HepG2 (cell line): Measurements from ENCODE around the gene COPZ2. TPM values are rescaled to one million over a fixed set of nuclear protein-coding genes. Genes with fewer than 3 reads are reported as not detected.

Experiments
- ATAC-seq: fragments of 200-7000 bp; cut with Tn5 transposase; 3 replicates; pipeline ENCODE4 v1.9.1; 2020; ENCODE audit warnings: mild to moderate bottlenecking, moderate library complexity
- BruUV-seq: library from RNA; stranded (reverse); fragments of 400-500 nt; replicated peaks from 2 replicates; lab custom pipeline; 2021; lab: Mats Ljungman, UMichigan
- CTCF ChIA-PET: fragments of 300-600 bp; formaldehyde crosslinking; extraction: SDS; loops from one replicate; lab custom pipeline; 2021; ENCODE audit warnings: low total read pairs, inconsistent platforms, low intra/inter-chr PET ratio; lab: Yijun Ruan, JAX
- POLR2A ChIA-PET: fragments of 350-600 bp; sonication (Branson Sonifier 250); formaldehyde crosslinking; loops from one replicate; lab custom pipeline; 2020; ENCODE audit warnings: antibody characterized with exemption, inconsistent platforms; lab: Yijun Ruan, JAX
- DNase-seq: peaks from one replicate; pipeline ENCODE4 v3.0.0-alpha.2; 2015; ENCODE audit warnings: low spot score
- FAIRE-seq: peaks from 3 replicates; lab custom pipeline; 2011; peaks lifted over from hg19 to GRCh38; lab: Jason Lieb, UNC
- H2AFZ ChIP-seq: one replicate; pipeline ENCODE4 v1.6.1; 2011; ENCODE audit warnings: low read length, inconsistent platforms
- H3K27ac ChIP-seq: fragments of 300-600 bp; 3 replicates; pipeline ENCODE4 v1.8.0; 2011; ENCODE audit warnings: mixed run types, mild to moderate bottlenecking, mixed read lengths, low read length, inconsistent platforms; ENCODE audit not compliant: insufficient read depth; ENCODE audit errors: extremely low read length
- H3K27me3 ChIP-seq, 2 experiments: fragments of 200-600 bp in 1 of 2; 2 replicates in 1 of 2; 3 replicates in 1 of 2; pipeline versions ENCODE4 v1.6.0 to v1.8.0; 2011; ENCODE audit warnings: low read length in 2 of 2, mild to moderate bottlenecking in 2 of 2, moderate library complexity in 2 of 2, inconsistent platforms in 1 of 2; ENCODE audit not compliant: insufficient read depth in 2 of 2, control insufficient read depth in 1 of 2
- H3K36me3 ChIP-seq, 2 experiments: fragments of 200-600 bp in 1 of 2; replicated peaks in 1 of 2; 2 replicates in 1 of 2; 3 replicates in 1 of 2; pipeline versions ENCODE4 v1.5.1 to v1.8.0; 2011; ENCODE audit warnings: low read length in 2 of 2, inconsistent platforms in 1 of 2; ENCODE audit not compliant: insufficient read depth in 2 of 2, control insufficient read depth in 1 of 2
- H3K4me1 ChIP-seq: 2 replicates; pipeline ENCODE4 v1.5.1; 2012; ENCODE audit warnings: low read length, inconsistent platforms; ENCODE audit not compliant: insufficient read depth
- H3K4me2 ChIP-seq: 2 replicates; pipeline ENCODE4 v1.6.0; 2011; ENCODE audit warnings: low read depth, low read length, inconsistent platforms
- H3K4me3 ChIP-seq, 3 experiments: fragments of 200-600 bp in 1 of 3; sonication (generic), shearing (Covaris generic) in 1 of 3; replicated peaks in 1 of 3; 2 replicates each; pipeline ENCODE4 v1.5.1; 2011 to 2016; ENCODE audit warnings: low read length in 3 of 3, inconsistent platforms in 2 of 3, low read depth in 2 of 3, mild to moderate bottlenecking in 2 of 3, control low read depth in 1 of 3, mixed read lengths in 1 of 3; ENCODE audit not compliant: insufficient read depth in 1 of 3
- H3K79me2 ChIP-seq: one replicate; pipeline ENCODE4 v1.6.1; 2011; ENCODE audit warnings: low read length, inconsistent platforms; ENCODE audit not compliant: insufficient read depth
- H3K9ac ChIP-seq: 2 replicates; pipeline ENCODE4 v1.6.0; 2011; ENCODE audit warnings: mild to moderate bottlenecking, low read depth, low read length, inconsistent platforms; ENCODE audit not compliant: insufficient read depth
- H3K9me3 ChIP-seq: 2 replicates; pipeline ENCODE4 v1.5.1; 2012; ENCODE audit warnings: mild to moderate bottlenecking, low read length
- H4K20me1 ChIP-seq: 2 replicates; pipeline ENCODE4 v1.6.0; 2011; ENCODE audit warnings: inconsistent platforms, mild to moderate bottlenecking, low read length, moderate library complexity; ENCODE audit not compliant: insufficient read depth
- FOXK1 ChIP-seq: sonication (generic); formaldehyde crosslinking; IDR thresholded peaks from 2 replicates; pipeline ENCODE4 v1.4.0; 2020; ENCODE audit warnings: low read depth, missing genetic modification reagents, borderline replicate concordance
- HNF4G ChIP-seq, 2 experiments: sonication (generic) in 1 of 2; formaldehyde crosslinking in 1 of 2; IDR thresholded peaks; 2 replicates each; pipeline versions ENCODE4 v1.4.0 to v1.6.1; 2011 to 2020; ENCODE audit warnings: borderline replicate concordance in 2 of 2, low read depth in 2 of 2, mild to moderate bottlenecking in 2 of 2, low read length in 1 of 2, missing genetic modification reagents in 1 of 2, moderate library complexity in 1 of 2
- KDM2A ChIP-seq: sonication (generic); formaldehyde crosslinking; IDR thresholded peaks from 2 replicates; pipeline ENCODE4 v1.4.0; 2020; ENCODE audit warnings: low read depth, missing genetic modification reagents, borderline replicate concordance
- SAP130 ChIP-seq: IDR thresholded peaks from 2 replicates; pipeline ENCODE4 v1.6.1; 2016; ENCODE audit warnings: low read depth
- SKI ChIP-seq: fragments of 450-650 bp; IDR thresholded peaks from one replicate; pipeline ENCODE4 v1.6.1; 2018; ENCODE audit warnings: mild to moderate bottlenecking; ENCODE audit not compliant: partially characterized antibody
- SMC3 ChIP-seq: IDR thresholded peaks from 2 replicates; pipeline ENCODE4 v1.6.1; 2011; ENCODE audit warnings: low read length, improper control_type of control experiment
- SOX13 ChIP-seq, 3 experiments: fragments of 450-650 bp in 1 of 3; sonication (generic) in 1 of 3; formaldehyde crosslinking in 1 of 3; IDR thresholded peaks in 2 of 3; conservative IDR thresholded peaks in 1 of 3; 2 replicates each; pipeline versions ENCODE4 v1.5.0 to v1.6.1; 2016 to 2020; ENCODE audit warnings: antibody characterized with exemption in 1 of 3, mild to moderate bottlenecking in 1 of 3, missing compliant biosample characterization in 1 of 3, missing genetic modification reagents in 1 of 3, moderate library complexity in 1 of 3
- TEAD3 ChIP-seq: optimal IDR thresholded peaks from 2 replicates; pipeline ENCODE3; 2016; ENCODE audit warnings: borderline replicate concordance
- THAP11 ChIP-seq: IDR thresholded peaks from 2 replicates; pipeline ENCODE4 v1.6.1; 2016; ENCODE audit warnings: missing biosample characterization, missing genetic modification reagents
- U2AF1 ChIP-seq: fragments of 200-400 bp; formaldehyde crosslinking; optimal IDR thresholded peaks from 2 replicates; pipeline ENCODE3; 2017; ENCODE audit warnings: mild to moderate bottlenecking, low read depth, low read length
- ZNF207 ChIP-seq: fragments of 450-650 bp; IDR thresholded peaks from 2 replicates; pipeline ENCODE4 v1.6.1; 2016; ENCODE audit warnings: antibody characterized with exemption, borderline replicate concordance
- ZNF430 ChIP-seq: sonication (generic); formaldehyde crosslinking; IDR thresholded peaks from 2 replicates; pipeline ENCODE4 v1.9.0; 2021; ENCODE audit warnings: mild to moderate bottlenecking, missing genetic modification reagents
- ZNF558 ChIP-seq: sonication (generic); formaldehyde crosslinking; IDR thresholded peaks from 2 replicates; pipeline ENCODE4 v1.9.0; 2022; ENCODE audit warnings: mild to moderate bottlenecking, missing genetic modification reagents, borderline replicate concordance
- ZNF841 ChIP-seq: sonication (generic); formaldehyde crosslinking; IDR thresholded peaks from 2 replicates; pipeline ENCODE4 v1.8.1; 2023; ENCODE audit warnings: missing genetic modification reagents, borderline replicate concordance
- ZSCAN25 ChIP-seq: sonication (generic); formaldehyde crosslinking; IDR thresholded peaks from 2 replicates; pipeline ENCODE4 v1.8.0; 2022; ENCODE audit warnings: mild to moderate bottlenecking, missing genetic modification reagents
- WGBS: methylation state at CpG from one replicate; pipeline ENCODE4 v1.1.6; 2017; ENCODE audit warnings: low lambda C conversion rate; 5-methylcytosine and 5-hydroxymethylcytosine counted together
- in situ Hi-C: cut with HindIII; loops from 2 replicates; pipeline ENCODE4 v1.10.0; 2017; ENCODE audit warnings: low pct_unique_long_range_greater_than_20kb; ENCODE audit not compliant: extremely low pct_ligation_motif_present
- intact Hi-C: fragments of 100-400 bp; cut with micrococcal nuclease; formaldehyde crosslinking; loops from one replicate; pipeline ENCODE4 v1.10.0; 2022; ENCODE audit not compliant: unreplicated experiment
- polyA plus RNA-seq, 8 experiments: library from polyadenylated mRNA; depleted of rRNA in 3 of 8; stranded (reverse) in 7 of 8; unstranded in 1 of 8; fragments of >200 nt; fragmentation: Illumina TruSeq in 4 of 8; extraction: Trizol in 4 of 8; gene quantifications; 2 replicates each; pipeline versions ENCODE4 v1.2.1 to v1.2.3, GENCODE V29; 2011 to 2016; ENCODE audit warnings: low read depth in 4 of 8, missing spikeins in 1 of 8, mixed read lengths in 1 of 8; ENCODE audit not compliant: insufficient read depth in 1 of 8
- total RNA-seq, 5 experiments: library from RNA; depleted of rRNA; stranded (reverse); fragments of >200 nt; fragmentation: Illumina TruSeq; extraction: Trizol; gene quantifications; 2 replicates each; pipeline ENCODE4 v1.2.3, GENCODE V29; 2016; ENCODE audit warnings: low read depth in 1 of 5
- TF ChIP-seq, protein P1 (sequence below): IDR thresholded peaks from 2 replicates; pipeline ENCODE4 v1.6.1; 2016; ENCODE audit warnings: missing compliant biosample characterization, missing genetic modification reagents, borderline replicate concordance
- TF ChIP-seq, protein P2 (sequence below): sonication (generic); IDR thresholded peaks from 2 replicates; pipeline ENCODE4 v1.6.1; 2016; ENCODE audit warnings: low read depth, borderline replicate concordance
- TF ChIP-seq, protein P3 (sequence below): sonication (generic); formaldehyde crosslinking; IDR thresholded peaks from 2 replicates; pipeline ENCODE4 v1.5.1; 2020; ENCODE audit warnings: mild to moderate bottlenecking, moderate library complexity, missing genetic modification reagents

The COPZ2 gene
- total and polyA plus RNA-seq, 2 of the 13 experiments (the other 11 are each of a cell fraction or from before 2014, with no cell fraction given): 0.61 to 1.5 TPM

DNA sequence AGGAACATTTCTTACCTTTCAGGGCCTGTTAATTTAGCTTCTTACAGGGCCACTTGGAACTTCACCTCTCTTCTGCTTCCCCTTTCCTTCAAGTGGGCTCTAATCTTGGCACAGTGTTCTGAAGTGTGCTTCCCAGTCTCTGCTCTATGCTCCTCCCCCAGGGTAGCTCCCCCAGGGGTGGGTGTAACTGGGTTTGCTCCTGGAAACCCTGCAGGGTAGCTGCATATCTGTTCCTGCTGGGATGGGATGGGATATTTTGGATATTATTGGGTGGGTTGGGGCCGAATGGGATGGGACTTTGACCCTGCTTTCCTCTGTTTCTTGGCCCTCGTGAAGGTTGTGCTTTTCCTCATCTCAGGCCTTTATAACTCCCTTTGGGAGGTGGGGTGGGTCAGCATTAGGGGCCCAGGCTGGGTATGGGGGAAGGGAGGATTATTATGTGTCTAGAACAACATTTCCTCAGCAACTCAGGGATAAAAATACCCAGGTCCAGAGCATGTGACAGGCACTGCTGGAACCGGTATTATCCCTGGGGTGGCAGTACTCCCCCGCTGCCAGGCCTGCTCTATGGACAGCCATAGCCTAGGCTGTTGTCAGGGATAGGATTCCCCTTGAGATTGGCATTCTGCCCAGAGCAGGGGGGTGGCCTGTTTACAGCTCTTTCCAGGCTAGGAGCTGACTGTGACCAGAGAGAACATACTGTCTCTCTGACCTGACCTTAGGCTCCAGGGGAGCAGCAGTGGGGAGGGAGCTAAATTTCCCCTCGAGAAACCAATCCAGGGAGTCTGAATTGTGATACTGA is 15.6 kb upstream of the COPZ2 start:
- Histone ChIP-seq H3K9me3 (no peaks in the 10 kb centered on the region), H3K79me2 (peaks cover 53% of the 10 kb centered on the region), H3K4me2 (peak overlapping the region; percentile 93), H3K4me3 (peak overlapping the region in 2 of 3 experiments; percentile 18 to 41; a peak in 5 of 6 replicates), H3K9ac (peak overlapping the region; percentile 71), H3K4me1 (peaks cover 59% of the 10 kb centered on the region), H3K27ac (peak overlapping the region; percentile 83), H3K27me3 (no peaks in the 10 kb centered on the region; a peak in 1 of 5 replicates), H2AFZ (no peak overlapping the region), H4K20me1 (peaks cover 45% of the 10 kb centered on the region), H3K36me3 (peaks cover 36 to 75% of the 10 kb centered on the region in 2 experiments)
- POLR2A ChIA-PET: interaction anchor here (0.7 to 1.5 kb wide), 4 partner anchors 9 to 15 kb away, joined by 3 to 6 read pairs (median 4); no protein-coding TSS in a partner anchor
- DNase-seq (peak; percentile 77), ATAC-seq (peak; percentile 20), FAIRE-seq (no peak)
- intact Hi-C loops: loop anchor here (2.0 kb wide), 1 partner anchor 22 kb away; no protein-coding TSS in a partner anchor
- CTCF ChIA-PET: no interaction called here
- no TSS peak for BruUV-seq
- in situ Hi-C loops: no loop called here
- WGBS: 46% methylated on average over 3 of the region's 5 CpGs
- TF ChIP-seq TEAD3 (peak; percentile 20), KDM2A (CRISPR knock-in tag) (peak; percentile 33; the same call in 1 of the 2 replicates), ZNF207 (no peak), HNF4G (IDR thresholded peaks at IDR 0.05; ENCODE audit: borderline replicate concordance, low read depth, low read length) (no peak), HNF4G (CRISPR knock-in tag; IDR thresholded peaks at IDR 0.05; ENCODE audit: borderline replicate concordance, low read depth) (0 out of 2 replicates have a peak, but pooled peaks have one; percentile 55), THAP11 (CRISPR knock-in tag) (peak; percentile 12; the same call in 1 of the 2 replicates), ZNF841 (CRISPR knock-in tag) (no peak), FOXK1 (CRISPR knock-in tag) (peak; percentile 60; the same call in 1 of the 2 replicates), SOX13 (IDR thresholded peaks at IDR 0.05) (no peak), SOX13 (CRISPR knock-in tag; conservative IDR thresholded peaks at IDR 0.05 in 1 of 2, IDR thresholded peaks at IDR 0.05 in 1 of 2) (peak in 1 of 2 experiments; percentile 53; a peak in 1 of 4 replicates), SMC3 (no peak), SAP130 (CRISPR knock-in tag) (peak; percentile 80), ZNF558 (0 out of 2 replicates have a peak, but pooled peaks have one; percentile 2), ZNF430 (CRISPR knock-in tag) (no peak), SKI (no peak), ZSCAN25 (CRISPR knock-in tag) (peak; percentile 85; the same call in 1 of the 2 replicates), U2AF1 (no peak)
- TF ChIP-seq, protein P1, sequence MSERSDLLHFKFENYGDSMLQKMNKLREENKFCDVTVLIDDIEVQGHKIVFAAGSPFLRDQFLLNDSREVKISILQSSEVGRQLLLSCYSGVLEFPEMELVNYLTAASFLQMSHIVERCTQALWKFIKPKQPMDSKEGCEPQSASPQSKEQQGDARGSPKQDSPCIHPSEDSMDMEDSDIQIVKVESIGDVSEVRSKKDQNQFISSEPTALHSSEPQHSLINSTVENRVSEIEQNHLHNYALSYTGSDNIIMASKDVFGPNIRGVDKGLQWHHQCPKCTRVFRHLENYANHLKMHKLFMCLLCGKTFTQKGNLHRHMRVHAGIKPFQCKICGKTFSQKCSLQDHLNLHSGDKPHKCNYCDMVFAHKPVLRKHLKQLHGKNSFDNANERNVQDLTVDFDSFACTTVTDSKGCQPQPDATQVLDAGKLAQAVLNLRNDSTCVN (CRISPR knock-in tag): peak; percentile 50; the same call in 1 of the 2 replicates
- TF ChIP-seq, protein P2, sequence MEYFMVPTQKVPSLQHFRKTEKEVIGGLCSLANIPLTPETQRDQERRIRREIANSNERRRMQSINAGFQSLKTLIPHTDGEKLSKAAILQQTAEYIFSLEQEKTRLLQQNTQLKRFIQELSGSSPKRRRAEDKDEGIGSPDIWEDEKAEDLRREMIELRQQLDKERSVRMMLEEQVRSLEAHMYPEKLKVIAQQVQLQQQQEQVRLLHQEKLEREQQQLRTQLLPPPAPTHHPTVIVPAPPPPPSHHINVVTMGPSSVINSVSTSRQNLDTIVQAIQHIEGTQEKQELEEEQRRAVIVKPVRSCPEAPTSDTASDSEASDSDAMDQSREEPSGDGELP: 0 out of 2 replicates have a peak, but pooled peaks have one; percentile 5
- TF ChIP-seq, protein P3, sequence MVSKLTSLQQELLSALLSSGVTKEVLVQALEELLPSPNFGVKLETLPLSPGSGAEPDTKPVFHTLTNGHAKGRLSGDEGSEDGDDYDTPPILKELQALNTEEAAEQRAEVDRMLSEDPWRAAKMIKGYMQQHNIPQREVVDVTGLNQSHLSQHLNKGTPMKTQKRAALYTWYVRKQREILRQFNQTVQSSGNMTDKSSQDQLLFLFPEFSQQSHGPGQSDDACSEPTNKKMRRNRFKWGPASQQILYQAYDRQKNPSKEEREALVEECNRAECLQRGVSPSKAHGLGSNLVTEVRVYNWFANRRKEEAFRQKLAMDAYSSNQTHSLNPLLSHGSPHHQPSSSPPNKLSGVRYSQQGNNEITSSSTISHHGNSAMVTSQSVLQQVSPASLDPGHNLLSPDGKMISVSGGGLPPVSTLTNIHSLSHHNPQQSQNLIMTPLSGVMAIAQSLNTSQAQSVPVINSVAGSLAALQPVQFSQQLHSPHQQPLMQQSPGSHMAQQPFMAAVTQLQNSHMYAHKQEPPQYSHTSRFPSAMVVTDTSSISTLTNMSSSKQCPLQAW (CRISPR knock-in tag): 0 out of 2 replicates have a peak, but pooled peaks have one; percentile 20
